Keratinocyte (primary cell): ENCODE data around the gene PRPH2. TPM values are rescaled to one million over a fixed set of nuclear protein-coding genes. Genes with fewer than 3 reads are reported as not detected.

ENCODE experiments used
- DNase-seq: peaks from one replicate; pipeline ENCODE4 v3.0.0-alpha.2; 2011; ENCODE audit warnings: low read depth, missing footprints, low spot score
- FAIRE-seq: peaks from 2 replicates; lab custom pipeline; 2011; peaks lifted over from hg19 to GRCh38; lab: Jason Lieb, UNC
- H2AFZ ChIP-seq: 2 replicates; pipeline ENCODE4 v1.6.0; 2012; ENCODE audit warnings: low read length, control low read depth, inconsistent platforms; ENCODE audit not compliant: control insufficient read depth
- H3K27ac ChIP-seq: 2 replicates; pipeline ENCODE4 v1.5.1; 2011; ENCODE audit warnings: low read length; ENCODE audit not compliant: control insufficient read depth, insufficient read depth
- H3K27me3 ChIP-seq: 3 replicates; pipeline ENCODE4 v1.6.0; 2011; ENCODE audit warnings: low read length; ENCODE audit not compliant: control insufficient read depth, insufficient read depth; ENCODE audit errors: extremely low read depth
- H3K36me3 ChIP-seq, 2 experiments: 2 replicates in 1 of 2; 3 replicates in 1 of 2; pipeline ENCODE4 v1.5.1; 2011; ENCODE audit warnings: low read length in 2 of 2, mild to moderate bottlenecking in 1 of 2; ENCODE audit not compliant: control insufficient read depth in 2 of 2, insufficient read depth in 2 of 2; ENCODE audit errors: extremely low read depth in 1 of 2
- H3K4me1 ChIP-seq: 3 replicates; pipeline ENCODE4 v1.5.1; 2011; ENCODE audit warnings: low read length; ENCODE audit not compliant: control insufficient read depth, insufficient read depth; ENCODE audit errors: extremely low read depth
- H3K4me2 ChIP-seq: 3 replicates; pipeline ENCODE4 v1.6.0; 2011; ENCODE audit warnings: low read depth, low read length; ENCODE audit not compliant: control insufficient read depth, insufficient read depth; ENCODE audit errors: extremely low read depth
- H3K4me3 ChIP-seq, 3 experiments: fragments of 200-600 bp in 1 of 3; sonication (generic) in 1 of 3; 2 replicates in 2 of 3; 3 replicates in 1 of 3; pipeline ENCODE4 v1.5.1; 2011 to 2016; ENCODE audit warnings: low read length in 3 of 3, mild to moderate bottlenecking in 3 of 3, control low read depth in 2 of 3, inconsistent platforms in 1 of 3, low read depth in 1 of 3, mixed read lengths in 1 of 3, mixed run types in 1 of 3, moderate library complexity in 1 of 3; ENCODE audit not compliant: control insufficient read depth in 2 of 3, insufficient read depth in 2 of 3; ENCODE audit errors: extremely low read depth in 1 of 3
- H3K79me2 ChIP-seq: 2 replicates; pipeline ENCODE4 v1.6.0; 2012; ENCODE audit warnings: low read length; ENCODE audit not compliant: control insufficient read depth, insufficient read depth
- H3K9ac ChIP-seq: 3 replicates; pipeline ENCODE4 v1.6.0; 2011; ENCODE audit warnings: low read length; ENCODE audit not compliant: control insufficient read depth, insufficient read depth; ENCODE audit errors: extremely low read depth
- H3K9me1 ChIP-seq: 3 replicates; pipeline ENCODE4 v1.6.0; 2011; ENCODE audit warnings: low read length; ENCODE audit not compliant: control insufficient read depth, insufficient read depth; ENCODE audit errors: extremely low read depth
- H3K9me3 ChIP-seq: 2 replicates; pipeline ENCODE4 v1.5.1; 2012; ENCODE audit warnings: low read depth, low read length; ENCODE audit not compliant: control insufficient read depth
- H4K20me1 ChIP-seq: 3 replicates; pipeline ENCODE4 v1.6.0; 2011; ENCODE audit warnings: low read length; ENCODE audit not compliant: control insufficient read depth, insufficient read depth; ENCODE audit errors: extremely low read depth
- CTCF ChIP-seq, 3 experiments: IDR thresholded peaks in 1 of 3; conservative IDR thresholded peaks in 1 of 3; optimal IDR thresholded peaks in 1 of 3; 2 replicates in 2 of 3; 3 replicates in 1 of 3; pipeline versions ENCODE3 to v1.5.1; 2011; ENCODE audit warnings: low read length in 3 of 3, mild to moderate bottlenecking in 3 of 3, moderate library complexity in 2 of 3, control low read depth in 1 of 3, inconsistent platforms in 1 of 3; ENCODE audit not compliant: insufficient read depth in 2 of 3; ENCODE audit errors: extremely low read depth in 1 of 3
- EZH2 ChIP-seq: IDR thresholded peaks from one replicate; pipeline ENCODE4 v1.6.1; 2012; ENCODE audit warnings: inconsistent platforms, mild to moderate bottlenecking, low read length, moderate library complexity
- dilution Hi-C: fragments of 300-500 bp; cut with MboI; formaldehyde crosslinking; loops from one replicate; pipeline ENCODE4 v1.7.0; 2020; ENCODE audit warnings: low sequenced_read_pairs; ENCODE audit not compliant: extremely low pct_ligation_motif_present
- polyA plus RNA-seq, 5 experiments: library from polyadenylated mRNA; depleted of rRNA in 3 of 5; stranded (reverse) in 3 of 5; stranded (forward) in 1 of 5; unstranded in 1 of 5; fragments of >200 nt; gene quantifications; 1 replicate in 1 of 5; 2 replicates in 3 of 5; 3 replicates in 1 of 5; pipeline versions ENCODE4 v1.2.1 to v1.2.3, GENCODE V29; 2011 to 2012; ENCODE audit warnings: missing spikeins in 2 of 5, low read depth in 1 of 5, low replicate concordance in 1 of 5

Gene PRPH2
- polyA plus RNA-seq, 1 donor (not counting 4 experiments of a cell fraction or from before 2014, with no cell fraction given), result 0.01 TPM

DNA sequence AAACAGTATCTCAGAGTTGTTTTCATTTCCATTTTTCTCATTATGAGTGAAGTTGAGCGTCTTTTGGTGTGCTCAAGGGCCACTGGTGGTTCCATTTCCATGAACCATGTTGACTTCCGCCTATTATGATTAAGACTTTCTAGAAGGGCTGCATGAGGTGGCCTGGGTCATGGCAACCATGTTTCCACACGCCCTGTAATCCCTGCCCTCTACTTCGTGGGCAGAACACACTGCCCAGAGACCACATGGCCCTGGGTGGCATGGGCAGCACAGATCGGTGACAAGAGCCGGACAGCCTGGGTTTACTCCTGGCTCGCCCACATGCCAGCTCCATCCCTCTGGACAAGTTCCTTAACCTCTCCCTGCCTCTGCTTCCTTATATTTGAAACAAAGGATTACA, 14.8 kb downstream of the PRPH2 start:
- H3K4me3 ChIP-seq, result no peak overlapping the region
- H4K20me1 ChIP-seq, result no peaks in the 10 kb centered on the region
- no peak overlapping the region for H3K27ac ChIP-seq
- H3K4me2 ChIP-seq, result no peak overlapping the region
- dilution Hi-C loops, result no loop called here
- TF ChIP-seq EZH2 (no peak), CTCF (optimal IDR thresholded peaks at IDR 0.05 in 1 of 3, IDR thresholded peaks at IDR 0.05 in 1 of 3, conservative IDR thresholded peaks at IDR 0.05 in 1 of 3; ENCODE audit: extremely low read depth in 1 of 3, insufficient read depth in 2 of 3, low read length in 3 of 3) (no peak)
- DNase-seq (no peak), FAIRE-seq (no peak)
- no peak overlapping the region for H2AFZ ChIP-seq
- H3K79me2 ChIP-seq, result no peaks in the 10 kb centered on the region
- no peaks in the 10 kb centered on the region for H3K9me1 ChIP-seq
- H3K27me3 ChIP-seq, result no peaks in the 10 kb centered on the region
- peaks cover 7% of the 10 kb centered on the region for H3K4me1 ChIP-seq
- H3K9me3 ChIP-seq, result peaks cover 2% of the 10 kb centered on the region
- H3K36me3 ChIP-seq, result no peaks in the 10 kb centered on the region
- no peak overlapping the region for H3K9ac ChIP-seq

DNA sequence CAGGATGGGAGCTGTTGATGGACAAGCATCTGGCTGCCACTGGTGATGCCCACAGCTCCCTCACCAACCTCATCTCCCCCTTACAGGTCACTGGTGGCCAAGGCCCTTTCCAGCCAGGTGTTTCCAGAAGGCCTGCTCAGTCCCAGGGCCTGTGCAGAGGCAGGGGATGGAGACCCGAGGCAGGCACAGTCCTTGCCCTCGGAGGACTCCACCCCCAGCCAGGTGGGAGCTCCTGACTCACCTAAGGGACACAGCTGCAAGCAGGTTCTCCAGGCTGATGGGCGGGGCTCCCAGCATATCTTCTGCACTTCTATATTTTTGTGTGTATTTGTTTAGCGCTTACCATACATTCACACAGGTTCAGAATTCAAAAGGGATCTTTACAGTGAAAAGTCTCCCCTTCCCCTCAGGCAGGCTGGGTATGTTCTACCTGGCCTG, 17.4 kb downstream of the PRPH2 start:
- dilution Hi-C loops, result no loop called here
- Histone ChIP-seq H2AFZ (no peak overlapping the region), H3K79me2 (no peaks in the 10 kb centered on the region), H3K27me3 (no peaks in the 10 kb centered on the region), H3K4me3 (no peak overlapping the region), H3K36me3 (no peaks in the 10 kb centered on the region), H3K4me1 (peaks cover 17% of the 10 kb centered on the region), H3K27ac (no peak overlapping the region), H3K9me3 (no peaks in the 10 kb centered on the region), H4K20me1 (no peaks in the 10 kb centered on the region), H3K9ac (no peak overlapping the region), H3K4me2 (no peak overlapping the region), H3K9me1 (no peaks in the 10 kb centered on the region)
- DNase-seq (no peak), FAIRE-seq (no peak)
- TF ChIP-seq EZH2, result no peak
- TF ChIP-seq CTCF (optimal IDR thresholded peaks at IDR 0.05 in 1 of 3, IDR thresholded peaks at IDR 0.05 in 1 of 3, conservative IDR thresholded peaks at IDR 0.05 in 1 of 3; ENCODE audit: extremely low read depth in 1 of 3, insufficient read depth in 2 of 3, low read length in 3 of 3), result no peak
